ENCODE results near the gene DRC7. TPM values are rescaled to one million over a fixed set of nuclear protein-coding genes. Genes with fewer than 3 reads are reported as not detected.

Gene DRC7
- total RNA-seq, 1 experiment from 2014 or later: 0.72 TPM

DNA sequence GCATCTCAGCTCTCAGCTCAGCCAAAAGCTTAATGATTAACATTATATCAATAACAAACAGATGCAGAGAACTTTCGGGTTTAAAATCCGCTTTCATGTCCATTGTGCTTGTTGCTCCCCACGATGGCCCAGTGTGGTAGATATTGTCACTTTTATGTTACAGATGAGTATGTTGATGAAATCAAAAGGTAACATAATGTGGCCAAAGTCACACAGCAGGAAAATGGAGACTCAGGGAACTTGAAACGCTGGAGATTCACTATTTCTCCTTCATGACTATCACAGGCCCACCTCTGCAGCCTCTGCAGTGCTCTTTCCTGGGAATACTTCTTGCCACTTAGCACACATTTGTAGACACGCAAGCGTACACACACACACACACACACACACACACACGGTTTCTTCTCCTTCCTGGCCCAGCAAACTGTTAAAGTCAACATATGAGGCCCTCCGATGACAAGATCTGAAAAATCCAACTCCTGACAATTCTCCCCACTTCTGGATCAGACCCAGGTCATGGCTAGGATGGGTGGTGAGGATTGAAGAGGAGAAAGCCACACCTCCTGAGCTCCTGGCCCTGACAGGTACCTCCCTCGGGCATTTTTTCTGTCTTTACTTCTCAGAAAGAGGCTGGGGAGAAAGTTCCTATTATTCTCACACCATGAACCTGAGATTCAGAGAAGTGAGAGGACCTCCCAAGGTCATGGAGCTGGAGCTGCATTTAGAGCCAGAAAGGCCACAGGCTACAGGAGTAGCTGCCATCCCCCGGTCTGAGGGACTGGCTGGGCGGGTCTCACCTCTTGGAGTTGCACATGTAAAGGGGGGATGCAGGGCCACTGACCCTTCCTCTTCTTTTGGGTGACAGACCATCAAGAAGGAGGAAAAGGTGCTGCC is 9.7 kb downstream of the DRC7 start:
- no peak overlapping the region for H2BK12ac ChIP-seq (ENCODE audit: insufficient read length, low read depth, low read length)
- DNase-seq: no peak
- no peak overlapping the region for H2AFZ ChIP-seq (ENCODE audit: low read length)
- H3K4me3 Mint-ChIP-seq: no peak overlapping the region
- H4K8ac ChIP-seq (replicated peaks; ENCODE audit: insufficient read length, low read depth, low read length): no peak overlapping the region
- no peak overlapping the region for H2BK20ac ChIP-seq (ENCODE audit: low read depth, low read length, poor library complexity, severe bottlenecking)
- H2BK120ac ChIP-seq (ENCODE audit: low read depth, low read length, poor library complexity, severe bottlenecking): no peak overlapping the region
- no peak overlapping the region for H3K9ac ChIP-seq (ENCODE audit: extremely low read depth, insufficient read length, low read length)
- no peaks in the 10 kb centered on the region for H3K79me2 ChIP-seq (ENCODE audit: insufficient read depth, low read length)
- H3K23me2 ChIP-seq (ENCODE audit: insufficient read length, low read depth, low read length, poor library complexity, severe bottlenecking): no peaks in the 10 kb centered on the region
- no peak overlapping the region for H3K18ac ChIP-seq (ENCODE audit: insufficient read length, low read depth, low read length)
- H4K91ac ChIP-seq (ENCODE audit: insufficient read length, low read depth, low read length): no peak overlapping the region
- H3K79me1 ChIP-seq (ENCODE audit: insufficient read depth, low read depth, low read length, poor library complexity, severe bottlenecking): no peaks in the 10 kb centered on the region
- no peak overlapping the region for H3K23ac ChIP-seq (ENCODE audit: insufficient read length, low read depth, low read length)
- no peak overlapping the region for H3K4ac ChIP-seq (ENCODE audit: low read depth, low read length)
- H3K27ac ChIP-seq (ENCODE audit: insufficient read length, low read depth, low read length): no peak overlapping the region
- no peaks in the 10 kb centered on the region for H4K20me1 ChIP-seq (ENCODE audit: control insufficient read depth, insufficient read depth, insufficient read length)
- no peaks in the 10 kb centered on the region for H3K4me1 ChIP-seq (ENCODE audit: insufficient read depth, low read length)
- H3K56ac ChIP-seq (ENCODE audit: insufficient read length, low read depth, low read length): no peak overlapping the region
- H2BK15ac ChIP-seq (ENCODE audit: low read depth, low read length): no peak overlapping the region
- H3T11ph ChIP-seq (ENCODE audit: low read length): no peak overlapping the region
- no peaks in the 10 kb centered on the region; a peak in 1 of 7 replicates for H3K36me3 Mint-ChIP-seq (ENCODE audit: insufficient read depth in 1 of 3, low read depth in 3 of 3)
- no peak overlapping the region for H3K14ac ChIP-seq (ENCODE audit: insufficient read depth, low read length)
- H2AK5ac ChIP-seq (ENCODE audit: insufficient read length, low read length): no peak overlapping the region
- no peak overlapping the region for H2BK5ac ChIP-seq (ENCODE audit: insufficient read length, low read length)
- TF ChIP-seq, protein P1, sequence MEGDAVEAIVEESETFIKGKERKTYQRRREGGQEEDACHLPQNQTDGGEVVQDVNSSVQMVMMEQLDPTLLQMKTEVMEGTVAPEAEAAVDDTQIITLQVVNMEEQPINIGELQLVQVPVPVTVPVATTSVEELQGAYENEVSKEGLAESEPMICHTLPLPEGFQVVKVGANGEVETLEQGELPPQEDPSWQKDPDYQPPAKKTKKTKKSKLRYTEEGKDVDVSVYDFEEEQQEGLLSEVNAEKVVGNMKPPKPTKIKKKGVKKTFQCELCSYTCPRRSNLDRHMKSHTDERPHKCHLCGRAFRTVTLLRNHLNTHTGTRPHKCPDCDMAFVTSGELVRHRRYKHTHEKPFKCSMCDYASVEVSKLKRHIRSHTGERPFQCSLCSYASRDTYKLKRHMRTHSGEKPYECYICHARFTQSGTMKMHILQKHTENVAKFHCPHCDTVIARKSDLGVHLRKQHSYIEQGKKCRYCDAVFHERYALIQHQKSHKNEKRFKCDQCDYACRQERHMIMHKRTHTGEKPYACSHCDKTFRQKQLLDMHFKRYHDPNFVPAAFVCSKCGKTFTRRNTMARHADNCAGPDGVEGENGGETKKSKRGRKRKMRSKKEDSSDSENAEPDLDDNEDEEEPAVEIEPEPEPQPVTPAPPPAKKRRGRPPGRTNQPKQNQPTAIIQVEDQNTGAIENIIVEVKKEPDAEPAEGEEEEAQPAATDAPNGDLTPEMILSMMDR (conservative IDR thresholded peaks at IDR 0.05): no peak
- no peaks in the 10 kb centered on the region for H3K27me3 ChIP-seq (ENCODE audit: insufficient read depth, low read length)
- H3K9me3 ChIP-seq (ENCODE audit: control insufficient read depth, low read depth, low read length): no peaks in the 10 kb centered on the region
- WGBS (ENCODE audit: extremely low coverage, insufficient read length, low lambda C conversion rate): no CpG with 5 or more reads among the region's 11 CpGs
- no peak overlapping the region for H3K4me2 ChIP-seq (ENCODE audit: insufficient read depth, insufficient read length, low read length)
- H4K5ac ChIP-seq (ENCODE audit: insufficient read length, low read depth, low read length): no peak overlapping the region
- peaks cover 22% of the 10 kb centered on the region for H3K27me3 Mint-ChIP-seq (ENCODE audit: low read depth)
- no peak overlapping the region for H3K27ac Mint-ChIP-seq
- H3K9me3 Mint-ChIP-seq: peaks cover 0 to 16% of the 10 kb centered on the region in 2 experiments; a peak in 2 of 5 replicates
- H3K4me1 Mint-ChIP-seq: peaks cover 6 to 13% of the 10 kb centered on the region in 2 experiments
